Choroid plexus epithelial cell (primary cell): ENCODE results near the gene SLIT1.

Experiments
- DNase-seq: peaks from one replicate; pipeline ENCODE4 v3.0.0-alpha.2; 2010; ENCODE audit warnings: low read depth
- H3K4me3 ChIP-seq: 2 replicates; pipeline ENCODE4 v1.5.1; 2011; ENCODE audit warnings: low read depth, mild to moderate bottlenecking, control low read depth, low read length, moderate library complexity
- TF ChIP-seq, protein P1 (sequence below): conservative IDR thresholded peaks from 2 replicates; pipeline ENCODE4 v1.5.1; 2011; ENCODE audit warnings: low read depth, mild to moderate bottlenecking, control low read depth, inconsistent platforms, low read length, moderate library complexity

SLIT1 gene

DNA sequence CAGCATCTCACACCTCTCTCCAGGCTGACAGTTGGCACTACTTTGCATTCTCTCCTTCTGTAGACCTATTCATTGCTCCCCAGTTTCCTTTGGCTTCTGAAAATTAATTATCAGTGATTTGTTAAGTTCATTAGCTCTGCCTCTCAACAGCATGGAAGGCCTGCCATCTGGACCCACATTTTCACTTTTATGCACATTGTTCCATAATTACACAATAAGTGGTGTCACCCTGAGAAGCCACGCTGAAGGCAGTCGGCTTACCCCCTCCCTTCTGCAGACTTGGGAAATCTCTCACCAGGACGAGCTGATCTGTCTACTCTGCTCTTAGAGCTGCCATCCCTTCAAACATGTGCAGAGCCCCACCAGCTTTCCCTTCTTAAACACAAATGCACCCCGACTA lies 64.7 kb downstream of the SLIT1 start:
- TF ChIP-seq, protein P1, sequence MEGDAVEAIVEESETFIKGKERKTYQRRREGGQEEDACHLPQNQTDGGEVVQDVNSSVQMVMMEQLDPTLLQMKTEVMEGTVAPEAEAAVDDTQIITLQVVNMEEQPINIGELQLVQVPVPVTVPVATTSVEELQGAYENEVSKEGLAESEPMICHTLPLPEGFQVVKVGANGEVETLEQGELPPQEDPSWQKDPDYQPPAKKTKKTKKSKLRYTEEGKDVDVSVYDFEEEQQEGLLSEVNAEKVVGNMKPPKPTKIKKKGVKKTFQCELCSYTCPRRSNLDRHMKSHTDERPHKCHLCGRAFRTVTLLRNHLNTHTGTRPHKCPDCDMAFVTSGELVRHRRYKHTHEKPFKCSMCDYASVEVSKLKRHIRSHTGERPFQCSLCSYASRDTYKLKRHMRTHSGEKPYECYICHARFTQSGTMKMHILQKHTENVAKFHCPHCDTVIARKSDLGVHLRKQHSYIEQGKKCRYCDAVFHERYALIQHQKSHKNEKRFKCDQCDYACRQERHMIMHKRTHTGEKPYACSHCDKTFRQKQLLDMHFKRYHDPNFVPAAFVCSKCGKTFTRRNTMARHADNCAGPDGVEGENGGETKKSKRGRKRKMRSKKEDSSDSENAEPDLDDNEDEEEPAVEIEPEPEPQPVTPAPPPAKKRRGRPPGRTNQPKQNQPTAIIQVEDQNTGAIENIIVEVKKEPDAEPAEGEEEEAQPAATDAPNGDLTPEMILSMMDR = no peak
- no peak overlapping the region for H3K4me3 ChIP-seq
- DNase-seq = no peak

DNA sequence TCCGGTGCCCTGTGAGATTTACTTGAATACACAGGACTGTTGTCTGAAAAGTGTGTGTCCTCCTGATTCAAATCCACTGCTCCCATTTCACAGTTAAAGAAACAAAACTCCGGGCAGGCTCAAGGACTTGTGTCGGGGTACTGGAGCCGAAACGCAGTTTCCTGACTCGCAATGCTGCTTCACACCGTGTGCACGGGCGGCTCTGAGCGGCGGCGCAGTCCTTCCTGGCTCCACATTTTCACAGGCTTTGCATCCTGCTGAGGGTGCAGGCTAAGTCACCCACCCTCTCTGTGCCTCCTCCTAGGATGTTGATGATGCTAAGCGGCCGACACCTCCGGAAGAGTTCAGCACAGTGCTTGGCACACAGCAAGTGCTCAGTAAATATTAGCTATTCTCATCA lies 65.4 kb downstream of the SLIT1 start:
- DNase-seq = no peak
- H3K4me3 ChIP-seq = no peak overlapping the region
- TF ChIP-seq, protein P1 = no peak

DNA sequence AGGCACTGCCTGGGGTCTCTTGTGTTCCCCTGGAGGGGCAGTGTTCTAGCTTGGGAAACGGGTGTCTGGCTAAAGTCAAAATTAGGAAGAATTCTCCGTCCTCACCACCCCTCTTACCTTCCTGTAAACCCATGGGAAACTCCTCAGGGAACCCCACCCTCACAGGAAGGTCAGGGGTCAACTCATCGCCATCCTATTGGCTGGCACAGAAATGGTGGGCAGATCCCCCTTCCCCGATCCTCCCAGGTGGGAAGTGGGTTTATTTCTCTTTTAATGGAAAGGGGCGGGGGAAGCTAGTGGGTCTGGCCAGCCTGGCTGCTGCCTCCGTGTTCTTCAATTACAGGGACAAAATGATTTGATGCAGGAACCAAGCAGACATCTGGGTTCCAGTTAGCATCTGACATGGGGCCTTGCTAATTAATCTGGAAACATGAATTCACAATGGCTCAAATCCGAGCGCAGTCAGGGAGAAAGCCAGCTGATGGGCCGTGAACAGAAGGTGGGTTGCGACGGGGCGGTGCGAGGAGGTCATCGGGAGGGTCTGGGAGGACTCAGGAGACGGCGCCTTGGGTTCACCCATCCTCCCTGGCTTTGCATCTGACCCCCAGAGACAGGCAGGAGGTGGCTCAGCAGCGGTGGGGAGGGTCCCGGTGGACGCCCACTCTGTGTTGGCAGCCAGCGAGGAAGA lies 66.6 kb downstream of the SLIT1 start:
- DNase-seq = no peak
- H3K4me3 ChIP-seq = no peak overlapping the region
- TF ChIP-seq, protein P1 = no peak

DNA sequence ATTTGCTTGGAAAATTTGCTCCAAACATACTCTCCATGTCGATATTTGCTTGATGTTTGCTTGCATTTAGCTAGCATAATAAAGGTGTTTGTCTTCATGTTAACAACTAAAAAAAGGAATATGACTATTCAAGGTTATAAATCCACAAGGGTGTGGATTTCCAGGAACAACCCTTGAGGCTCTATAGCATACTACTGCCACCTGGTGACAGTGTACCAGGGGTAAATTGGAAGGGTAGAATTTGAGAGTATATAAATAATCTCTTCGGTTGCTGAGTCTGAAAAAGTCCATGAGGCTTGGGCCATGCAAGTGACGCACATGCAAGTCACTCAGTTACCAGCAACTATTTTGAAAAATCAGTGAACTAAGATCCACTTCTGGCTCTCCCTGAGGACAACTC lies 68.4 kb downstream of the SLIT1 start:
- TF ChIP-seq, protein P1 = peak; percentile 40
- no peak overlapping the region for H3K4me3 ChIP-seq
- DNase-seq = peak; percentile 24

DNA sequence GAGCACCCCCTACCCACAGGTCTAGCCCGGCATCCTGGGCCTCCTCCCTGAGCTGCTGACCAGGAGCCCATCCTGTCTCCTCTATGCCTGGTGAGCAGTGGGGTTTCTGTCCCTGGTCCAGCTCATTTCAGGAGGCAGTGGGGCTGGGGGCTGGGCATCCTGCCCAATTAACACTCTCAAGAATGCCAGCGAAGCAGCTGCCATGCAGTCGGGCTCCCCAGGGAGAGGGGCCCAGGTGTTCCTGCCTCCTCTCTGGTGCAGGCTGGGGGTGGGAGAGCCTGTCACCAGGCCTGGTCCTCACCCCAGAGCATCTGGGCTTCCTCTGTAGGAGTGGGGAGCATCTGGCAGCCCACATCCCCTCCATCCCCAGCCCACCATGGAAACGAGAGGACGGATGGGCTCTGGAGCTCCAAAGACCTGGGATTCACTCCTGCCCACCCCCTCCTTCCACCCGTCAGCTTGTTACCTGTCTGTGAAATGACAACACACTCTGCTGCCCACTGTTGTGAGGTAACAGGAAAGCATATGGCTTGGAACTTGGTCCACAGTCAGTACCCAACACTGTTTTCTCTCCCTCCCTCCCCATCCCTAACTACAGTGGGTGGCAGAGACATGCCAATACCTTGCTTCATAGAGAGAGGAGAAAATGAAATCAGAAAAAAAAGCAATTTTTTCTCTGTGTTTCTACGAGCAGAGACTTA lies 69.1 kb downstream of the SLIT1 start:
- DNase-seq = no peak
- TF ChIP-seq, protein P1 = no peak

DNA sequence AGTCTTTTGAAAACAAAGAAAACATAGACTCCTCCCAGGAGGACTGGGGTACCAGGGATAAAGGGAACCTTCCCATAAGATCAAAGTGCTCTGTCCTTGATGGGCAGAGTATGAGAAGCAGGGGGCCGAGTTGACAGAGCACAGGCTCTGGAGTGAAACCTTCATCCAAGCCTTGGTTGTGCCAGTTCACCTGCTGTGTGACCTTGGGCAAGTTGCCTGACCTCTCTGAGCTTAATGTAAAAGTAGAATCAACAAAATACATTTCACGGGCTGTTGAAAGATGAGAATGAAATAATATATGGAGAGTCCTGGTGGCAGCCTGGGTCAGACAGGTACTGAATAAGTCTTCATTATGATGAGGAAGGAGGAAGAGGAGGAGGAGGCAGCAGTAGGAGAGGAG lies 69.9 kb downstream of the SLIT1 start:
- H3K4me3 ChIP-seq = no peak overlapping the region
- TF ChIP-seq, protein P1 = no peak
- DNase-seq = no peak

More for the DNA sequence above, 69.1 kb downstream of the SLIT1 start:
- H3K4me3 ChIP-seq = no peak overlapping the region

DNA sequence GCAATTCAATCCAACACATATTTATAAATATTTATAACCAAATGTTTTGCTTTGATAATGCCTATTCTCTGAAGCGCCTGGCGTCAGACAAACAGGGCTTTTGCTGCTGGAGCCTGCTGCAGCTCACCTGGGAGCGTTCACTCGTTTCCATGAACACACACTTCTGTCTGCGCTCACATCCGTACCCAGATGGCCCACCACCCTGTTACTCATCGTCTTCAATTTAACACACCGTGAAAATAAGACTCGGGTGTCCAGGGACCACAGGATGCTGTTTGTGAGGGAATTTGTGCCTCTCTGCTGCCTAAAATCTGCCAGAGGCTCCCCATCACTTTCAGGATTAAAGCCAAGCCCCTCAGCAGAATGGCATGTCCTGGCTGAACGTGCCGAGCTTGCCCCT lies 74.1 kb downstream of the SLIT1 start:
- DNase-seq = no peak
- no peak overlapping the region for H3K4me3 ChIP-seq
- TF ChIP-seq, protein P1 = no peak
